Measurements from ENCODE around the gene NOP10. TPM values are rescaled to one million over a fixed set of nuclear protein-coding genes. Genes with fewer than 3 reads are reported as not detected.

Gene NOP10
- total and polyA plus RNA-seq, 2 of the 13 experiments (the other 11 are each of a cell fraction or from before 2014, with no cell fraction given): 239 to 369 TPM

GRCh38 chr15:34342737-34343575, at the start of gene NOP10, which contains the start of gene NUTM1 (continued):
- TF ChIP-seq, protein P1, sequence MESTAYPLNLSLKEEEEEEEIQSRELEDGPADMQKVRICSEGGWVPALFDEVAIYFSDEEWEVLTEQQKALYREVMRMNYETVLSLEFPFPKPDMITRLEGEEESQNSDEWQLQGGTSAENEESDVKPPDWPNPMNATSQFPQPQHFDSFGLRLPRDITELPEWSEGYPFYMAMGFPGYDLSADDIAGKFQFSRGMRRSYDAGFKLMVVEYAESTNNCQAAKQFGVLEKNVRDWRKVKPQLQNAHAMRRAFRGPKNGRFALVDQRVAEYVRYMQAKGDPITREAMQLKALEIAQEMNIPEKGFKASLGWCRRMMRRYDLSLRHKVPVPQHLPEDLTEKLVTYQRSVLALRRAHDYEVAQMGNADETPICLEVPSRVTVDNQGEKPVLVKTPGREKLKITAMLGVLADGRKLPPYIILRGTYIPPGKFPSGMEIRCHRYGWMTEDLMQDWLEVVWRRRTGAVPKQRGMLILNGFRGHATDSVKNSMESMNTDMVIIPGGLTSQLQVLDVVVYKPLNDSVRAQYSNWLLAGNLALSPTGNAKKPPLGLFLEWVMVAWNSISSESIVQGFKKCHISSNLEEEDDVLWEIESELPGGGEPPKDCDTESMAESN (CRISPR knock-in tag; conservative IDR thresholded peaks at IDR 0.05): peak; percentile 53; the same call in 1 of the 2 replicates
- no peak for TF ChIP-seq ZFP37 (CRISPR knock-in tag; IDR thresholded peaks at IDR 0.05; ENCODE audit: borderline replicate concordance)
- no peak; the same call in 1 of the 2 replicates for TF ChIP-seq ZNF782 (CRISPR knock-in tag; IDR thresholded peaks at IDR 0.05; ENCODE audit: borderline replicate concordance)
- no peak for TF ChIP-seq ZBTB39 (CRISPR knock-in tag; IDR thresholded peaks at IDR 0.05)
- peak; percentile 34; the same call in 1 of the 2 replicates for TF ChIP-seq ZNF784 (CRISPR knock-in tag; IDR thresholded peaks at IDR 0.05; ENCODE audit: borderline replicate concordance)
- TF ChIP-seq MTA1 (CRISPR knock-in tag; IDR thresholded peaks at IDR 0.05; ENCODE audit: borderline replicate concordance): 0 out of 2 replicates have a peak, but pooled peaks have one; percentile 26
- peak; percentile 52; the same call in 1 of the 2 replicates for TF ChIP-seq ZNF281 (CRISPR knock-in tag; IDR thresholded peaks at IDR 0.05; ENCODE audit: borderline replicate concordance)
- TF ChIP-seq LCORL (IDR thresholded peaks at IDR 0.05): no peak
- 0 out of 2 replicates have a peak, but pooled peaks have one; percentile 60 for TF ChIP-seq LCORL (CRISPR knock-in tag; IDR thresholded peaks at IDR 0.05)
- peak; percentile 47; the same call in 1 of the 2 replicates for TF ChIP-seq FOXC1 (CRISPR knock-in tag; IDR thresholded peaks at IDR 0.05; ENCODE audit: borderline replicate concordance)
- 0 out of 2 replicates have a peak, but pooled peaks have one; percentile 57 for TF ChIP-seq ZSCAN21 (CRISPR knock-in tag; IDR thresholded peaks at IDR 0.05; ENCODE audit: borderline replicate concordance)
- no peak for TF ChIP-seq FLYWCH1 (CRISPR knock-in tag; IDR thresholded peaks at IDR 0.05)
- TF ChIP-seq JARID2 (CRISPR knock-in tag; IDR thresholded peaks at IDR 0.05; ENCODE audit: insufficient replicate concordance): no peak
- TF ChIP-seq ZBTB2 (CRISPR knock-in tag; IDR thresholded peaks at IDR 0.05; ENCODE audit: low read depth): no peak
- no peak for TF ChIP-seq NONO (IDR thresholded peaks at IDR 0.05)
- peak; percentile 93 for TF ChIP-seq NONO (CRISPR knock-in tag; conservative IDR thresholded peaks at IDR 0.05)
- TF ChIP-seq SUZ12 (IDR thresholded peaks at IDR 0.05; ENCODE audit: low read depth, low read length): no peak
- no peak for TF ChIP-seq CREBL2 (CRISPR knock-in tag; IDR thresholded peaks at IDR 0.05; ENCODE audit: borderline replicate concordance)
- no peak for TF ChIP-seq ZNF543 (CRISPR knock-in tag; IDR thresholded peaks at IDR 0.05)
